ENCODE data around the gene THRB. TPM values are rescaled to one million over a fixed set of nuclear protein-coding genes. Genes with fewer than 3 reads are reported as not detected.
"Not testable (repeated sequence)": the region's sequence is repeated elsewhere in the genome, so short reads cannot be mapped to it uniquely, and the experiment has no call there.

The THRB gene
- total RNA-seq, 1 donor from 2014 or later: under 0.01 TPM

DNA sequence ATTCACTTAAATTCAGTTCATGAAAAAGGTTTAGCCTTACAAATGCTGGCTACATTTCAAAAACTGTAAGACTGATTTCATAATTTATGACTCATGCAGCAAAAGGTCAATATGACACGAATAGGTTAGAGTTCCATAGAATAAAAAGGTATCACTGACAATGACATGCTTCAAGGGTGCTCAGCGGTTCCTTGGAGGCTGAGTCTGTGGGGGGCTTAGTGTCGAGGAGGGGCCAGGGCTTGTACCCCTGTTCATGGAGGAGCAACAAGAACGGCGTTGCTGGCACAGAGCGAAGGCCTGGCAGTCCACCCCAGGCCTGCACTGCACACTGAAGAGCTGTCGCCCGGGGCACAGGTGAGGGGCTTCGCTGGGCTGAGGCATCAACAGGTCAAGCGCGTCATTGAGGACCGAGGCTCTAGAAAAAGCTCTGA, 375.3 kb downstream of the THRB start:
- peak in 1 of 2 donors; percentile 28 for DNase-seq (ENCODE audit: low read depth in 2 of 2)

DNA sequence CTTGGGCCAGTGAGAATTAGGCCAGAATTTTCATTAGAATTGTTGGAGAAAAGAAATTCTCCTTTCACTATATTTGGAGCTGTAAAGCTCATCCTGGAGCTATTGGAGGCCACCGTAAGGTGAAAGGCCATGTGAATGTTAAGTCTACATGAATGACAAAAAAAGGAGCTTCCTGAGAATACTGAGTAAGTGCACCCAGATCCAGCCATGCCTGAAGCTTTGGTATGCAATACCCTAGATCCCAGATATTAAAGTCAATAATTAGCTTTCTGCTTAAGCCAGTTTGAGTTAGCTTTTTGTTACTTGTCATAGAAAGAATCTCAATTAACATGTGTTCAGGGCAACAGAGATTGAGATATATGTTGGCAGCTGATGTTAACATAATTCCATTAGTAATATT, 377.1 kb downstream of the THRB start:
- no peak for DNase-seq (ENCODE audit: low read depth in 2 of 2)

DNA sequence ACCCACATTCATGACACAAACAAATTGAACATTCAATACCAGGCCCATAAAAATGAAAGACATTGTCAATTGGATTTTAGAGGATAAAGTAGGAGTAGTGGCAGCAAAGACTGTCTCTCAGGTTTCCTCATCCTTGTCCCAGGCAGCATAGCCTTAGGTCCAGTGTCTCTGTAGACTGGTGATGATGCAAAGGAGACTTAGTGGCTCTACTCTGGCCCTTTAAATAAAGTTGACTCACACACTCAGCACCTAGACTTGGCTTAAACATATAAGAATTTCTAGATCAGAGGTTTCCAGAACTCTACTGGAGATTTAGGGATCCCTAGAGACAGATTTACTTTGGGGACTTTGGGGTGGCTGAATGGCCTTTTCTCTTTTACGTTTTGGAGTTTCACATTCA, 382.9 kb downstream of the THRB start:
- no peak for DNase-seq (ENCODE audit: low read depth in 2 of 2)

DNA sequence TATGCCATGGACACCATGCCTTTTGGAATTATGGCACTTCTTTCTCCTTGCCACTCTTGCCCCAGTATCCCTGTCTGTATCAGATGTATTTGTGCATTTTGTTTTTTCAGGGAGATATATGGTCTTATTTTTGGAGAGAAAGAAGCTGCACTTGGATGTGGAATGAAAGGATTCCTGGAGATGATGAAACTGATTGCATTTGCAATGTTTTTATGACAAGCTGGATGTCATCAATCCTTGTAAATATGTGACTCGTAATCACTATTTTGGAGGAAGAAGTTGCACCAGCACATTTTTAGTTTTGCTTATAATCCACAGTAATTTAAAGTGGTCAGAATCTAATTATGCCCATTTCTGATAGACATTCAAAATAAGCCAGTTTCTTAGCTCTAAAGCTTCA, 384.6 kb downstream of the THRB start:
- no peak for DNase-seq (ENCODE audit: low read depth in 2 of 2)

DNA sequence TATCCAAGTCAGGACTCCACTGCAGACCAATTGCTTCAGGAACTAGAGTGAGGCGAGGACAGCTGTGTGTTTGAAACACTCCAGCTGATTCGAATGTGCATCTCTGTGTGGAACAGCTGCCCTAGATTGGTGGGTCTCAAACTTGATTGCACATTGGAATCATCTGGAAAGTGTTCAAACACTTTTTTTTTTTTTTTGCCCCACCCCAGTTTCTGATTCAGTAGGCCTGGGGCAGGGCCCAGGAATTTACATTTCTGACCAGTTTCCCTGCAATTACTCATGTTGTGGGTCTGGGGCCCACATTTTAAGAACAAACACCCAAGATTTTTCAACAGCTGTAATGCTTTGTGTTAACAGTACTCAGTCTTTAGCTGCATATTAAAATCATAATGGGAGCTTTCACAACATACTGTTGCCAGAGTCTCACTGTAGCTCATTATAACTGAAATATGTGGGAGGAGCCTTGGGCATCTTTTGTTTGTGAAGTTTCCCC, 392.9 kb downstream of the THRB start:
- DNase-seq (ENCODE audit: low read depth in 2 of 2): no peak

DNA sequence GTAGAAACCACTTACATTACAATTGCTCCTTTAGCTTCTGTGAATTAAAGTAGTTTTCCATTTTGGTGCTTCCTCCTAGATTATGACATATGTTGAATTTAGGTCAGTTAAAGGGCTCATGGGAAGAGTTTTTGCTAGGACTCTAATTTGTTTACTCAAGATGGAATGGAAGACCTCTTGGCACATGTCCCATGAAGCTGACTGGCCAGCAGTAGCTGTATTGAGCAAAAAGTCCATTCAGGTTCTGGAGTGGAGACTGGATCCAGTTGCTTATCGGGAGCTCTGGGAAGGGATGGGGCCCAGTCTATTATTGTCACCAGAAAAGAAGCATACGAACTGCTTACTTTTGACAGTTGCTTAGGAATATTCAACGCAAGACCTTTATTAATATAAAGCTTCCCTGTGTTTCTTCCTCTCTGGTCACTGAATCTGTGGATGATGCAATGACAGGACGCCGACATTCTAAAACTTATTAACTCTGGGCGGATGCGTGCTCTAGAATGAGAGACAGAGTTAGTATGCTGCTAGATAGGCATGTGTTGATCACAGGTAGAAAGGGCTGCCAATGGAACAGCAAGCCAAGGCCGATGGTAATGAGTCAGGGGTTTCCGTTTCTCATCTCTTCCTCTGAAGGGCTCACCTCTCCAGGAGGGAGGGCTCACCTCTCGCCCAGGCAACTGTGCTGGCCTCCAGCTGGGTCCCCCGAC, 393.8 kb downstream of the THRB start:
- no peak for DNase-seq (ENCODE audit: low read depth in 2 of 2)

DNA sequence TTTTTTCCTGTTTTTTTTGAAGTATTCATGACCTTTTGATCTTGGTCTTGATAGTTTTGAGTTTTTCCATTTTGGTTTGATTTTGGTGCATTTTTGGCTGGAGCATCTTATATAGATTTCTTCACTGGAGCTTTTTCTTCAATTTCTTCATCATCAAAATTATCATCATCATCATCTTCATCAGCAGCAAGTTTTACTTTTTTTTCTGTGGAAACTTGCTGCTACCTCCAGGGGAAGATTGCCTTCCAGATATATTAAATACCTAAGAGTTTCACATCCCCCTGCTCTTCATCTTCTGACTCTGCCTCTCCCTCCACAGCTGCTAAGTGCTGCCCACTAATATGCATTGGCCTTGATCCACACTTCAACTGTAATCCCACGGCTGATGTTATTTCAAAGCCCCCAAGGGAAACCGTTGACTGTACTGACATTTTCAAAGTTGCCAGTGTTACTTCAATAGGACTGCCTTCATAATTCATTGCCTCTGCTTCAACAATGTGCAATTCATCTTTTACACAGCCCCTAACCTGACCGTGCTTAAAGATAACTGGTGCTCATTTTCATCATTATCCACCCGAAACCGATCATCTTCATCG, 397.9 kb downstream of the THRB start:
- DNase-seq (ENCODE audit: low read depth in 2 of 2): no peak

DNA sequence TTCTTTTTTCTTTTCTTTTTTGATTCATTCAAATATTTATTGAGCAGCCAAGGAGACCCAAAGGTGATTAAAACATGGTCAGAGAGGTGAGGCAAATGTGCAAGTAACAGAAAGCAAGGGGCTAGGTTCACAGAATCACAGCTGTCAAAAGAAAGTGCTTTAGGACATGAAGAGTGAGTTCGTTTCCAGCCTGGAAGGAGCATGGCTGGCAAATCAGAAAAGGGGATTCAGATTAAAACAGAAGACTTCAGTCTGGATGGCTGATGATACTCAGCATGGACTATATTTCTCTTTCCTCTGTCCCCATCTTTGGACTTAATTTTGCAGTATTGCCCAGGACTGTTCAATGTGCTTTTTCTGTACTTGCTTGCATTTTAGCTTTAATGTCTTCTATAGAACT, 398.4 kb downstream of the THRB start:
- DNase-seq (ENCODE audit: low read depth in 2 of 2): no peak

DNA sequence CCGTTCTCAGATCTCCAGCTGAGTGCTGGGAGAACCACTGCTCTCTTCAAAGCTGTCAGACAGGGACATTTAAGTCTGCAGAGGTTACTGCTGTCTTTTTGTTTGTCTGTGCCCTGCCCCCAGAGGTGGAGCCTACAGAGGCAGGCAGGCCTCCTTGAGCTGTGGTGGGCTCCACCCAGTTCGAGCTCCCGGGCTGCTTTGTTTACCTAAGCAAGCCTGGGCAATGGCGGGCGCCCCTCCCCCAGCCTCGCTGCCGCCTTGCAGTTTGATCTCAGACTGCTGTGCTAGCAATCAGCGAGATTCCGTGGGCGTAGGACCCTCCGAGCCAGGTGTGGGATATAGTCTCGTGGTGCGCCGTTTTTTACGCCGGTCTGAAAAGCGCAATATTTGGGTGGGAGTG, 399.8 kb downstream of the THRB start:
- DNase-seq (ENCODE audit: low read depth in 2 of 2): not testable (repeated sequence)

DNA sequence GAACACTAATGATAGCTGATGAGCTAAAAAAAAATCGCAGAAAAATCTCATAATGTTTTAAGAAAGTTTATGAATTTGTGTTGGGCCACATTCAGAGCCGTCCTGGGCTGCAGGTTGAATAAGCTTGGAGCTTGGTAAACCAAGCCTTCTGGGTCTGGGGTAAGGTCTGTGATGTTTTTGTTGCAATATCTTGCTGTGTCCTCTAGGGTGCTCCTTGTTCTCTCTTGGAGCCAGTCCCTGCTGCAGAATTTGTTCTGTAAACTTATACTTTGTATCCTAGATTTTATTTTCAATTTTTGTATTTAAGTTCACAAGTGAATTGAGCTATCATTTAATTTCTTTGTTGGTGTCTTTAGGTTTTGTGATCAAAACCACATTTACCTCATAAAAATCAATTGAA, 405.9 kb downstream of the THRB start:
- peak; percentile 10 to 11 for DNase-seq (ENCODE audit: low read depth in 2 of 2)

DNA sequence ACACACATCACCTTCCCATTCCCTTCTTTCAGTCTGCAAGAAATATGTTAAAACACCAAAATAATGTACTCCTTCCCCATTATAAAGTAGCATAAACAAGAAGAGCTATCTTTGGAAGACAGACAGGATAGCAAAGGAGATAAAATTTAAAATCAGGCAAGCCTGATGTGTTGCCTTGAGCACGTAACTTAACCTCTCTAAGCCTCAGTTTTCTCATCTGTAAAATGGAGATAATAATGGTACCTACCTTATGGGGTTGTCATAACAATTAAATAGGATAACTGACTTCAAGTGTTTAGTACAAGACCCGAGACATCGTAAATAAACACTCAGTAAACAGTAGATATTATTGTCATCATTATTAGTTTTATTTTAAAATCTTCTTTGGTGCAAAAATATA, 407.2 kb downstream of the THRB start:
- DNase-seq (ENCODE audit: low read depth in 2 of 2): no peak

DNA sequence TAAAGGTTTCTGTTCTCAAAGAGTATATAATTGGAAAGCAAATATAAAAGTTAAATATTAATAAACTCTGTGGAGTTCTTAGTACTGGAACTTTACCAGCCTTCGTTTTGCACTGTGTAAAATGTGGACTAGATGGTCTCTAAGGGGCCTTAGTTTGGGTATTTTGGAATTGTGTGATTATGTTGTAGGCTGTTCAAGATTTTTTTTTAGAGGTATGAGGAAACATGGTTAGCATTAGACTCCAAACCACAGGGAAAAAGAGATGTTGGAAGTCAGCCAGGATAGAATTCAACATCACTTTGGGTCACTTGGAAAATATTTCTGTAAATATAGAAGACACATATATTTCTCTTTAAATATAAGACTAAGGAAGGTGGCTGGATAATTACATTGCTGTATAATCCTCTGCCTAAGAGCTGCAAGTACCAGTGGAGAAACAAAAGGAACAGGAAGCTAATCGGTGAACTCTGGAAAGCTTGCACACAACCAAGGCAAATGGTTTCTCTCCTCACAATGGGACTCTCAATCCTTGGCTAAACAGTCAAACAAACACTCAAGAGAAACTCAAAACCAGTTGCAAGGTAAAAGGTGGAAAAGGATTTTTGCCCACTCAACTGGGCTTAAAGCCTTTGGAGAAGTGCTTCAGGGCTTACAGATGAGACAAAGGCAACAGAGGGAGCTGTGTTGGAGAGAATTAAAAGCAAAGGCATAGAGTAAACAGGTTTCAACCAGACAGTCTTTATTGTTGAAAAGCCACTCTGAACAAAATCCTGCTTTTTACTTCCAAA, 407.8 kb downstream of the THRB start:
- no peak for DNase-seq (ENCODE audit: low read depth in 2 of 2)

DNA sequence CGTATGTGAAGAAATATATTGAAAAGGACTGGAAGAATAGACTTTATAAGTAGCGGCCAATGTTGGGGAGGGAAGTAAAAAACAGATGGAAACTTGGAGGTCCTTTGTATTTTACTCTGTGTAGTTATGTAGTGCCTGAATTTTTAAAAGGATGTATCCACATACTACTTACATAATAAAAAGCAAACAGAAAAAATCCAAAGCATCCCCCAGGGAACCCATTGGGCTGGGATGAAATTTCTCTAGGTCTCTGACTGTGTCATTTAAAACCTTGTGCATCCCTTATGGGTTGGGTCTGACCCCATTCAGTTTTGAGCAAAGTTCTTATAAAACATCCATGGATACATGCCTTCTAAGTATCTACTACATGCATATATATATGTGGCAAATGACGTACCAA, 408.4 kb downstream of the THRB start:
- DNase-seq (ENCODE audit: low read depth in 2 of 2): no peak

DNA sequence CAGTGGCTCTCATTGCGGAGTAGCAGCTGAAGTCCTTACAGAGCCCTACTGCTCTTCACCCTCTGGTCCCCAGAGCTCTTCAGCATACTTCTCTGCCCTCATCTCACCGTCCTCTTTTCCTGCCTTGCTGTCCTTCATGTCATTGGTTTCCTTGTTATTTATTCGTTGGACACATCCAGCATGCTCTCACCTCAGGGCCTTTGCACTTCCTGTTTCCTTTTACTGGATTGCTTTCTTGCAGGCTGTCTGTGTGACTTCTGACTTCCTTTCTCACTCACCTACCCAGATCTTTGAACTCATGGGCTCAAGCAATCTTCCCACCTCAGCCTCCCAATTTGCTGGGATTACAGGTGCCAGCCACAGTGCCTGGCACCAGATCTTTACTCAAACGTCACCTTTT, 422.5 kb downstream of the THRB start:
- DNase-seq (ENCODE audit: low read depth in 2 of 2): no peak

DNA sequence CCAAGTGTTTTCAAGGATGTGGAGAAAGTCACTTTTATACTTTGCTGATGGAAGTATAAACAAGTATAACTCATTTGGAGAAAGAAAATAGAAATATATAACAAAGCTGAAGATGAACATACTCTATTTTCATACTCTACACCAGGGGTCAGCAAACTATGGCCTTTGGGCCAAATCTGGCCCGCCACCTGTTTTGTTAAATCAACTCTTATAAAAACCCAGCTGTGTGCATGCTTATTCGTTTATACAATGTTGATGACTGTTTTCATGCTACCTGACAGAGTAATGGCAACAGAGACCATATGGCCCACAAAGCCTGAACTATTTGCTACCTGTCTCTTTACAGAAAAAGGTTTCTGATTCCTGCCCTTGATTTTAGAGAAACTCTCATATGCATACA, 425.6 kb downstream of the THRB start:
- DNase-seq (ENCODE audit: low read depth in 2 of 2): peak in 1 of 2 donors; percentile 1

DNA sequence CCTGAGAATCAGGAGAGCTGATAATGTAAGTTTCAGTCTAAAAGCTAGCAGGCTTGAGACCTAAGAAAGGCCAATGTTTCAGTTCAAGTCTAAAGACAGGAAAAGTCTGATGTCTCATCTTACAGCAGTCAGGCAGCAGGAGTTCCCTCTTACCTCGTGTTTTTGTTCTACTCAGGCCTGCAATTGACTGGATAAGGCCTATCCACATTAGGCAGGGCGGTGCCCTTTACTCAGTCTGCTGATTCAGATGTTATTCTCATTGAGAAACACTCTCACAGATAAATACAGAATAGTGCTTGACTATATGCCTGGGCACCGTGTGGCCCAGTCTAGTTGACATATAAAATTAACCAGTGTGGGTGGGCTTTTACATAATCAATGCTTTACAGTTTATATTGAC, 427.2 kb downstream of the THRB start:
- DNase-seq (ENCODE audit: low read depth in 2 of 2): no peak
